ENCODE results near the gene LRRC1.

DNA sequence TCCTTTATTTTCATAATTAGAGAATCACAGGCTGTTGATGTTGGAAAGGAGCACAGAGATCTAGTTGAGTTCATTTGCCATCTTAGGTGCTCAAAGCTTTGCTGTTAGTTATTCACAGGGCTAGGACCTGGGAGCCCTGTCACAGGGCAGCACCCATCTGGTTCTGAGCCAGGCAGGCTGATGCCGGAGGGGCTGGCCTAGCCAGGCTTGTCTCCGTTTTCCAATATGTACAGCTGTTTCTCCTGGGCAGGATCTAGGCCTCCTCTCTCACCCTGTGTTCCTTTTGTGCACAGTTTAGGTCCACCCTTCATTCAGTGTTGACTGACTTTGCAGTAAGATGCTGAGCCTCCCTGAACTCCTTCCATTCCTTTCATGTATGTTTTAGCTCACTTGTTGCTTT lies 33.4 kb downstream of the LRRC1 start:
- TF ChIP-seq EZH2 (IDR thresholded peaks at IDR 0.05; ENCODE audit: low read length): no peak
- TF ChIP-seq, protein P1, sequence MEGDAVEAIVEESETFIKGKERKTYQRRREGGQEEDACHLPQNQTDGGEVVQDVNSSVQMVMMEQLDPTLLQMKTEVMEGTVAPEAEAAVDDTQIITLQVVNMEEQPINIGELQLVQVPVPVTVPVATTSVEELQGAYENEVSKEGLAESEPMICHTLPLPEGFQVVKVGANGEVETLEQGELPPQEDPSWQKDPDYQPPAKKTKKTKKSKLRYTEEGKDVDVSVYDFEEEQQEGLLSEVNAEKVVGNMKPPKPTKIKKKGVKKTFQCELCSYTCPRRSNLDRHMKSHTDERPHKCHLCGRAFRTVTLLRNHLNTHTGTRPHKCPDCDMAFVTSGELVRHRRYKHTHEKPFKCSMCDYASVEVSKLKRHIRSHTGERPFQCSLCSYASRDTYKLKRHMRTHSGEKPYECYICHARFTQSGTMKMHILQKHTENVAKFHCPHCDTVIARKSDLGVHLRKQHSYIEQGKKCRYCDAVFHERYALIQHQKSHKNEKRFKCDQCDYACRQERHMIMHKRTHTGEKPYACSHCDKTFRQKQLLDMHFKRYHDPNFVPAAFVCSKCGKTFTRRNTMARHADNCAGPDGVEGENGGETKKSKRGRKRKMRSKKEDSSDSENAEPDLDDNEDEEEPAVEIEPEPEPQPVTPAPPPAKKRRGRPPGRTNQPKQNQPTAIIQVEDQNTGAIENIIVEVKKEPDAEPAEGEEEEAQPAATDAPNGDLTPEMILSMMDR (optimal IDR thresholded peaks at IDR 0.05 in 1 of 3, IDR thresholded peaks at IDR 0.05 in 1 of 3, conservative IDR thresholded peaks at IDR 0.05 in 1 of 3; ENCODE audit: extremely low read depth in 1 of 3, insufficient read depth in 2 of 3, low read length in 3 of 3): no peak

Measured in keratinocyte (primary cell).